ENCODE measurements around the gene USP2.
A peak's percentile ranks its signal among the peaks of the same experiment; 100 is the strongest.

The USP2 gene

DNA sequence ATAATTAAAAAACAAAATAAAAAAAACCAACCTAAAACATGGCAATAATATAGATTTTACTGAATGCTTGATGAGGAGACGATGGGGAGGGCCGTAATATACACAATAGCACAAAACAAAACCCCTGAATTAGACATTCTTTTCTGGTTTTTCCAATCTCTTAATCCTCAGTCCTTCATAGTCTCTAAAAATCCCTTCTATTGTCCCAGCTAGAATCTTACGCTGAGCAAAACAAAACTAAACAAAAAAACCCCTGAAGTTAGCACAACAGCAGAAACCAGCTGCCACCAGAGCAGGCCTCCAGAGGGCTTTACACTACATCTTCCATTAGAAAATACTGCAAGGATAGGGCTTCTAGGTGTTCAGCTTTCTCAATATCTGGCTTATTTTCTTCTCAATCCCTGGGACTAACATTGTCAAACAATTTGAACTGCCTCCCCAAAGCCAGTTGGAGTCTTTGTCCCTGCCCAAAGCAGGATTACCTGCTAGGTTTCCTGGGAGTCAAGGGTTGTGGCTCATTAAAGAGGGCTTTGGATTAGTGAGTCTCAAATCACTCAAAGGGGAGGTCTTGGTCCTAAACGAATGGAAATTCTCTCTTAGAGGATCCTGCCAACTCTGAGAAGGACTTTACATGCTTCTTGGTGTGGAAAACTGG, 49.3 kb downstream of the USP2 start:
- no peak for DNase-seq (ENCODE audit: insufficient read length, low spot score)
- FAIRE-seq = no peak
- TF ChIP-seq POLR2A (IDR thresholded peaks at IDR 0.05; ENCODE audit: low read depth, low read length) = no peak

DNA sequence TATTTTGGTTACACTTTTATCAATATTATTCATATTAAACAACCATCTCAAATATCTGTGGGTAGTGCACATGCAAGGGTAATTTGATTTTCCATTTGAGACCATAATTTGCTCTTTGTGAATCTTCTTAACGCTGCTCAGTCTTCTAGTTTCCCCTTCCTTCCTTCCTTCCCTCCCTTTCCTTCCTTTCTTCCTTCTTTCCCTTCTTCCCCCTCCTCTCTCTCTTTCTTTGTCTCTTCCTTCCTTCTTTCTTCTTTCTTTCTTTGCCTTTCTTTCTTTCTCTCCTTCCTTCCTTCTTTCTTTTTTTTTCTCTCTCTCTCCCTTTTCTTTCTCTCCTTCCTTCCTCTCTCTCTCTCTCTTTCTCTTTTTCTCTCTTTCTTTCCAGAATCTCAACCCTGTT, 51.3 kb downstream of the USP2 start:
- FAIRE-seq (no peak), DNase-seq (ENCODE audit: insufficient read length, low spot score) (no peak)
- no peak for TF ChIP-seq POLR2A (IDR thresholded peaks at IDR 0.05; ENCODE audit: low read depth, low read length)

- no peak for FAIRE-seq
- DNase-seq (ENCODE audit: insufficient read length, low spot score) = no peak
- TF ChIP-seq POLR2A (IDR thresholded peaks at IDR 0.05; ENCODE audit: low read depth, low read length) = no peak
These were observed 52.2 kb downstream of the USP2 start for GRCh38 chr11:119329320-119329719.

GRCh38 chr11:119324189-119324588, 57.3 kb downstream of the USP2 start:
- no peak for FAIRE-seq
- DNase-seq (ENCODE audit: insufficient read length, low spot score) = no peak
- no peak for TF ChIP-seq POLR2A (IDR thresholded peaks at IDR 0.05; ENCODE audit: low read depth, low read length)

- TF ChIP-seq POLR2A (IDR thresholded peaks at IDR 0.05; ENCODE audit: low read depth, low read length) = no peak
- peak; percentile 70 for FAIRE-seq
- peak; percentile 85 for DNase-seq (ENCODE audit: insufficient read length, low spot score)
These were observed 57.9 kb downstream of the USP2 start for GRCh38 chr11:119323532-119324033.

GRCh38 chr11:119322921-119323531, 58.5 kb downstream of the USP2 start:
- FAIRE-seq (no peak), DNase-seq (ENCODE audit: insufficient read length, low spot score) (no peak)
- no peak for TF ChIP-seq POLR2A (IDR thresholded peaks at IDR 0.05; ENCODE audit: low read depth, low read length)

DNA sequence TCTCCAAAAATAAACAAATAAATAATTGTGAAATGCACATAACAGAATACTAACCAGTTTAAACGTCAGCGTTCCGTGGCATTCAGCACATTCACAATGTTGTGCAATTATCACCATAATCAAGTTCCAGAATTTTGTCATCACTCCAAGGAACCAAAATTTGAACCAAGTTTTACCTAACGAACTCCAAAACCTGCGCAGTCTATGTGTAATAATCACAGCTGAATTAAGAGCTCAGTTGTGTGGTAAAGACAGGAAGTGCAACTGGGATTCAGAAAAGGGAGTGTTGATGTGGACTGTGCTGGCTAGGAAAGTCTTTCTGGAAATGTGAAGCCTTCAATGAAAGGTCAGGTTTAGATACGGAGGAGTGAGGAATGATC, 59.1 kb downstream of the USP2 start:
- no peak for FAIRE-seq
- no peak for DNase-seq (ENCODE audit: insufficient read length, low spot score)
- TF ChIP-seq POLR2A (IDR thresholded peaks at IDR 0.05; ENCODE audit: low read depth, low read length) = no peak

- no peak for FAIRE-seq
- no peak for TF ChIP-seq POLR2A (IDR thresholded peaks at IDR 0.05; ENCODE audit: low read depth, low read length)
- DNase-seq (ENCODE audit: insufficient read length, low spot score) = no peak
These were observed 60.5 kb downstream of the USP2 start for GRCh38 chr11:119320776-119321524.

- DNase-seq (ENCODE audit: insufficient read length, low spot score) = no peak
- no peak for TF ChIP-seq POLR2A (IDR thresholded peaks at IDR 0.05; ENCODE audit: low read depth, low read length)
- FAIRE-seq = no peak
These were observed 61.2 kb downstream of the USP2 start for GRCh38 chr11:119320240-119320775.

- FAIRE-seq (no peak), DNase-seq (ENCODE audit: insufficient read length, low spot score) (no peak)
- TF ChIP-seq POLR2A (IDR thresholded peaks at IDR 0.05; ENCODE audit: low read depth, low read length) = no peak
These were observed 61.7 kb downstream of the USP2 start for GRCh38 chr11:119319700-119320239.

GRCh38 chr11:119319136-119319699, 62.3 kb downstream of the USP2 start:
- no peak for FAIRE-seq
- DNase-seq (ENCODE audit: insufficient read length, low spot score) = no peak
- TF ChIP-seq POLR2A (IDR thresholded peaks at IDR 0.05; ENCODE audit: low read depth, low read length) = no peak

- TF ChIP-seq POLR2A (IDR thresholded peaks at IDR 0.05; ENCODE audit: low read depth, low read length) = no peak
- no peak for FAIRE-seq
- DNase-seq (ENCODE audit: insufficient read length, low spot score) = peak; percentile 76
These were observed 63.0 kb downstream of the USP2 start for GRCh38 chr11:119318240-119319135.
